Colonic mucosa (tissue), 4 donors: ENCODE results near the gene SPIRE1. TPM values are rescaled to one million over a fixed set of nuclear protein-coding genes. Genes with fewer than 3 reads are reported as not detected.
"Not testable (repeated sequence)": the region's sequence is repeated elsewhere in the genome, so short reads cannot be mapped to it uniquely, and the experiment has no call there.

Experiments used
- DNase-seq: peaks from one replicate; pipeline ENCODE4 v3.0.0-alpha.2; 2020
- H3K27ac ChIP-seq: fragments of 200-600 bp; one replicate; pipeline ENCODE4 v1.8.0; 2021
- H3K27me3 ChIP-seq: fragments of 200-600 bp; one replicate; pipeline ENCODE4 v1.8.0; 2021
- H3K36me3 ChIP-seq: fragments of 200-600 bp; one replicate; pipeline ENCODE4 v1.8.0; 2021
- H3K4me1 ChIP-seq: fragments of 200-600 bp; one replicate; pipeline ENCODE4 v1.8.0; 2021; ENCODE audit warnings: mild to moderate bottlenecking
- H3K4me3 ChIP-seq: fragments of 200-600 bp; one replicate; pipeline ENCODE4 v1.8.0; 2021
- H3K9ac ChIP-seq, 2 donors: one replicate each; pipeline ENCODE4 v1.7.0; 2013; ENCODE audit warnings: control low read depth in 2 of 2, low read depth in 2 of 2, low read length in 2 of 2
- H3K9me3 ChIP-seq: fragments of 200-600 bp; one replicate; pipeline ENCODE4 v1.8.0; 2021
- CTCF ChIP-seq: fragments of 200-600 bp; IDR thresholded peaks from one replicate; pipeline ENCODE4 v1.8.0; 2022; ENCODE audit warnings: antibody characterized with exemption, mild to moderate bottlenecking
- intact Hi-C: fragments of 100-400 bp; cut with DNase I; formaldehyde crosslinking; loops from one replicate; pipeline ENCODE4 v1.14.1; 2022
- total RNA-seq, 2 donors: library from RNA; stranded (reverse); fragmentation: NEBNext Ultra II Directional in 1 of 2; extraction: Animal tissue kit (Norgen Biotek cat#: 25700) in 1 of 2; gene quantifications; one replicate each; pipeline ENCODE4 v1.2.1, GENCODE V29; 2021
- donor health status: healthy.
- donor health status: DM: no; HTN: no; CAD: no.
- donor health status: DM: no; HTN: no; CAD: no.

Gene SPIRE1
- total RNA-seq, 2 donors from 2014 or later = 2.7 to 9.0 TPM

GRCh38 chr18:12645751-12646203, 12.1 kb downstream of the SPIRE1 start:
- H3K27ac ChIP-seq = no peak overlapping the region
- no peak overlapping the region for H3K4me3 ChIP-seq
- no peaks in the 10 kb centered on the region for H3K27me3 ChIP-seq
- no peaks in the 10 kb centered on the region for H3K4me1 ChIP-seq
- intact Hi-C loops = no loop called here
- no peaks in the 10 kb centered on the region for H3K36me3 ChIP-seq
- TF ChIP-seq CTCF = no peak
- no peak for DNase-seq
- no peaks in the 10 kb centered on the region for H3K9me3 ChIP-seq
- H3K9ac ChIP-seq = no peak overlapping the region

GRCh38 chr18:12645254-12645653, 12.7 kb downstream of the SPIRE1 start:
- intact Hi-C loops = no loop called here
- H3K27ac ChIP-seq = no peak overlapping the region
- no peak overlapping the region for H3K9ac ChIP-seq
- H3K9me3 ChIP-seq = no peaks in the 10 kb centered on the region
- H3K27me3 ChIP-seq = no peaks in the 10 kb centered on the region
- H3K4me3 ChIP-seq = no peak overlapping the region
- no peak for TF ChIP-seq CTCF
- H3K4me1 ChIP-seq = no peaks in the 10 kb centered on the region
- DNase-seq = no peak
- H3K36me3 ChIP-seq = no peaks in the 10 kb centered on the region

DNA sequence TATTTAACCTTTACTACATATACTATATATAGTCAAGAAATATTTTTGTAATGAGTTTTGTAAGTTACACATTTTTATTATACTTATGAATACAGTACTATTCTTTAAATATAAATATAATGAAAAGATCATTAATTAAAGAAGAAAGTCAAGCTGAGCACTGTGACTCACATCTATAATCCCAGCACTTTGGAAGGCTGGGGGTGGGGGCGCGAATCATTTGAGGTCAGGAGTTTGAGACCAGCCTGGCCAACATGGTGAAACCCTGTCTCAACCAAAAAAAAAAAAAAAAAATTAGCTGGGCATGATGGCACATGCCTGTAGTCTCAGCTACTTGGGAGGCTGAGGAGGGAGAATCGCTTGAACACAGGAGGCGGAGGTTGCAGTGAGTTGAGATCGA, 14.2 kb downstream of the SPIRE1 start:
- H3K4me1 ChIP-seq, H3K36me3 ChIP-seq, DNase-seq, H3K9me3 ChIP-seq, H3K27me3 ChIP-seq, H3K9ac ChIP-seq, H3K27ac ChIP-seq, H3K4me3 ChIP-seq, intact Hi-C loops: not testable (repeated sequence)

- no peak overlapping the region for H3K9ac ChIP-seq
- no peak for DNase-seq
- no peaks in the 10 kb centered on the region for H3K36me3 ChIP-seq
- H3K4me1 ChIP-seq = no peaks in the 10 kb centered on the region
- H3K9me3 ChIP-seq = no peaks in the 10 kb centered on the region
- no peak overlapping the region for H3K4me3 ChIP-seq
- intact Hi-C loops = no loop called here
- no peak for TF ChIP-seq CTCF
- H3K27me3 ChIP-seq = no peaks in the 10 kb centered on the region
- H3K27ac ChIP-seq = no peak overlapping the region
Observed at GRCh38 chr18:12640881-12641200, 17.1 kb downstream of the SPIRE1 start.

GRCh38 chr18:12639990-12640880, 17.7 kb downstream of the SPIRE1 start:
- Histone ChIP-seq H3K27ac (no peak overlapping the region), H3K4me3 (no peak overlapping the region), H3K27me3 (no peaks in the 10 kb centered on the region), H3K4me1 (no peaks in the 10 kb centered on the region), H3K9me3 (no peaks in the 10 kb centered on the region), H3K9ac (no peak overlapping the region), H3K36me3 (no peaks in the 10 kb centered on the region)
- TF ChIP-seq CTCF = no peak
- no peak for DNase-seq
- intact Hi-C loops = no loop called here

DNA sequence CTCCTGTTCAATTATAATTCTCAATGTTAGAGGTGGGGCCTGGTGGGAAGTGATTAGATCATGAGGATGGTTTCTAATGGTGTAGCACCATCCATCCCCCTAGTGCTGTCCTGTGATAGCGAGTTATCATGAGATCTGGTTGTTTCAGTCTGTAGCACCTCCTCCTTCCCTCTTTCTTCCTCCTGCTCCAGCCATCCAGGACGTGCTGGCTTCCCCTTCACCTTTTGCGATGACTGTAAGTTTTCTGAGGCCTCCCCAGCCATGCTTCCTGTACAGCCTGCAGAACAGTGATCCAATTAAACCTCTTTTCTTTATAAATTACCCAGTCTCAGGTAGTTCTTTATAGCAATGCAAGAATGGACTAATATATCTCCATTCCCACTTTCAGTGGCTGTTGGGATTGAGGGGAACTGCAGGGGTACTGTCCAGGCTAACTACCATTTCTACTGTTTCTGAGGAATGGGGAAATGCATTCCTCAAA, 19.2 kb downstream of the SPIRE1 start:
- no peak for DNase-seq
- Histone ChIP-seq H3K9ac (no peak overlapping the region), H3K27me3 (no peaks in the 10 kb centered on the region), H3K4me3 (no peak overlapping the region), H3K9me3 (no peaks in the 10 kb centered on the region), H3K36me3 (no peaks in the 10 kb centered on the region), H3K27ac (no peak overlapping the region), H3K4me1 (no peaks in the 10 kb centered on the region)
- no peak for TF ChIP-seq CTCF
- intact Hi-C loops = no loop called here
